Keratinocyte (primary cell): ENCODE data around the gene MYO10. TPM values are rescaled to one million over a fixed set of nuclear protein-coding genes. Genes with fewer than 3 reads are reported as not detected.

Experiments
- DNase-seq: peaks from one replicate; pipeline ENCODE4 v3.0.0-alpha.2; 2011; ENCODE audit warnings: low read depth, missing footprints, low spot score
- FAIRE-seq: peaks from 2 replicates; lab custom pipeline; 2011; peaks lifted over from hg19 to GRCh38; lab: Jason Lieb, UNC
- H2AFZ ChIP-seq: 2 replicates; pipeline ENCODE4 v1.6.0; 2012; ENCODE audit warnings: low read length, control low read depth, inconsistent platforms; ENCODE audit not compliant: control insufficient read depth
- H3K27ac ChIP-seq: 2 replicates; pipeline ENCODE4 v1.5.1; 2011; ENCODE audit warnings: low read length; ENCODE audit not compliant: control insufficient read depth, insufficient read depth
- H3K27me3 ChIP-seq: 3 replicates; pipeline ENCODE4 v1.6.0; 2011; ENCODE audit warnings: low read length; ENCODE audit not compliant: control insufficient read depth, insufficient read depth; ENCODE audit errors: extremely low read depth
- H3K36me3 ChIP-seq, 2 experiments: 2 replicates in 1 of 2; 3 replicates in 1 of 2; pipeline ENCODE4 v1.5.1; 2011; ENCODE audit warnings: low read length in 2 of 2, mild to moderate bottlenecking in 1 of 2; ENCODE audit not compliant: control insufficient read depth in 2 of 2, insufficient read depth in 2 of 2; ENCODE audit errors: extremely low read depth in 1 of 2
- H3K4me1 ChIP-seq: 3 replicates; pipeline ENCODE4 v1.5.1; 2011; ENCODE audit warnings: low read length; ENCODE audit not compliant: control insufficient read depth, insufficient read depth; ENCODE audit errors: extremely low read depth
- H3K4me2 ChIP-seq: 3 replicates; pipeline ENCODE4 v1.6.0; 2011; ENCODE audit warnings: low read depth, low read length; ENCODE audit not compliant: control insufficient read depth, insufficient read depth; ENCODE audit errors: extremely low read depth
- H3K4me3 ChIP-seq, 3 experiments: fragments of 200-600 bp in 1 of 3; sonication (generic) in 1 of 3; 2 replicates in 2 of 3; 3 replicates in 1 of 3; pipeline ENCODE4 v1.5.1; 2011 to 2016; ENCODE audit warnings: low read length in 3 of 3, mild to moderate bottlenecking in 3 of 3, control low read depth in 2 of 3, inconsistent platforms in 1 of 3, low read depth in 1 of 3, mixed read lengths in 1 of 3, mixed run types in 1 of 3, moderate library complexity in 1 of 3; ENCODE audit not compliant: control insufficient read depth in 2 of 3, insufficient read depth in 2 of 3; ENCODE audit errors: extremely low read depth in 1 of 3
- H3K79me2 ChIP-seq: 2 replicates; pipeline ENCODE4 v1.6.0; 2012; ENCODE audit warnings: low read length; ENCODE audit not compliant: control insufficient read depth, insufficient read depth
- H3K9ac ChIP-seq: 3 replicates; pipeline ENCODE4 v1.6.0; 2011; ENCODE audit warnings: low read length; ENCODE audit not compliant: control insufficient read depth, insufficient read depth; ENCODE audit errors: extremely low read depth
- H3K9me1 ChIP-seq: 3 replicates; pipeline ENCODE4 v1.6.0; 2011; ENCODE audit warnings: low read length; ENCODE audit not compliant: control insufficient read depth, insufficient read depth; ENCODE audit errors: extremely low read depth
- H3K9me3 ChIP-seq: 2 replicates; pipeline ENCODE4 v1.5.1; 2012; ENCODE audit warnings: low read depth, low read length; ENCODE audit not compliant: control insufficient read depth
- H4K20me1 ChIP-seq: 3 replicates; pipeline ENCODE4 v1.6.0; 2011; ENCODE audit warnings: low read length; ENCODE audit not compliant: control insufficient read depth, insufficient read depth; ENCODE audit errors: extremely low read depth
- EZH2 ChIP-seq: IDR thresholded peaks from one replicate; pipeline ENCODE4 v1.6.1; 2012; ENCODE audit warnings: inconsistent platforms, mild to moderate bottlenecking, low read length, moderate library complexity
- dilution Hi-C: fragments of 300-500 bp; cut with MboI; formaldehyde crosslinking; loops from one replicate; pipeline ENCODE4 v1.7.0; 2020; ENCODE audit warnings: low sequenced_read_pairs; ENCODE audit not compliant: extremely low pct_ligation_motif_present
- polyA plus RNA-seq, 5 experiments: library from polyadenylated mRNA; depleted of rRNA in 3 of 5; stranded (reverse) in 3 of 5; stranded (forward) in 1 of 5; unstranded in 1 of 5; fragments of >200 nt; gene quantifications; 1 replicate in 1 of 5; 2 replicates in 3 of 5; 3 replicates in 1 of 5; pipeline versions ENCODE4 v1.2.1 to v1.2.3, GENCODE V29; 2011 to 2012; ENCODE audit warnings: missing spikeins in 2 of 5, low read depth in 1 of 5, low replicate concordance in 1 of 5
- TF ChIP-seq, protein P1 (sequence below), 3 experiments: IDR thresholded peaks in 1 of 3; conservative IDR thresholded peaks in 1 of 3; optimal IDR thresholded peaks in 1 of 3; 2 replicates in 2 of 3; 3 replicates in 1 of 3; pipeline versions ENCODE3 to v1.5.1; 2011; ENCODE audit warnings: low read length in 3 of 3, mild to moderate bottlenecking in 3 of 3, moderate library complexity in 2 of 3, control low read depth in 1 of 3, inconsistent platforms in 1 of 3; ENCODE audit not compliant: insufficient read depth in 2 of 3; ENCODE audit errors: extremely low read depth in 1 of 3

MYO10 gene
- polyA plus RNA-seq, 1 donor (not counting 4 experiments of a cell fraction or from before 2014, with no cell fraction given), result 22.0 TPM

DNA sequence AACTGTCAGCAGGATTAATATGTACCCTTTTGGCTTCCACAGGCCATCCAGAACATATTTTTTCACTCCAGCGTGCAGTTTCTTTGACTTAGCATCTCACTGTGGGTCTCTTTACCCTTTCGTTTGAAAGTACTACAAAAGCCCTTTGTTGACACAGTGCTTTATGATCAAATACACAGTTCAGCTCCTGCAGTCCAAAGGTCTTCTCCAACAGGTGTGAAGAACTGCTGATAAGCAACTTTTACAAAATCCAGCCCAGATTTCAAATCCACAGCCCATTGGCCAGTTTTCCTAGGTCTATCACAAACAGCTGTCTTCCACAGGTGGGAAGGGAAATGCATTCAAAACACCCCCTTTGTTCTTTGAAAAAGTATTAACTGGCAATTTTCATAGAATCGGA, 54.8 kb downstream of the MYO10 start:
- no peak overlapping the region for H2AFZ ChIP-seq
- DNase-seq, result no peak
- peaks cover 98% of the 10 kb centered on the region for H3K79me2 ChIP-seq
- H3K27ac ChIP-seq, result no peak overlapping the region
- no peaks in the 10 kb centered on the region for H3K27me3 ChIP-seq
- H3K9me3 ChIP-seq, result no peaks in the 10 kb centered on the region
- no peak for FAIRE-seq
- TF ChIP-seq EZH2, result no peak
- TF ChIP-seq, protein P1, sequence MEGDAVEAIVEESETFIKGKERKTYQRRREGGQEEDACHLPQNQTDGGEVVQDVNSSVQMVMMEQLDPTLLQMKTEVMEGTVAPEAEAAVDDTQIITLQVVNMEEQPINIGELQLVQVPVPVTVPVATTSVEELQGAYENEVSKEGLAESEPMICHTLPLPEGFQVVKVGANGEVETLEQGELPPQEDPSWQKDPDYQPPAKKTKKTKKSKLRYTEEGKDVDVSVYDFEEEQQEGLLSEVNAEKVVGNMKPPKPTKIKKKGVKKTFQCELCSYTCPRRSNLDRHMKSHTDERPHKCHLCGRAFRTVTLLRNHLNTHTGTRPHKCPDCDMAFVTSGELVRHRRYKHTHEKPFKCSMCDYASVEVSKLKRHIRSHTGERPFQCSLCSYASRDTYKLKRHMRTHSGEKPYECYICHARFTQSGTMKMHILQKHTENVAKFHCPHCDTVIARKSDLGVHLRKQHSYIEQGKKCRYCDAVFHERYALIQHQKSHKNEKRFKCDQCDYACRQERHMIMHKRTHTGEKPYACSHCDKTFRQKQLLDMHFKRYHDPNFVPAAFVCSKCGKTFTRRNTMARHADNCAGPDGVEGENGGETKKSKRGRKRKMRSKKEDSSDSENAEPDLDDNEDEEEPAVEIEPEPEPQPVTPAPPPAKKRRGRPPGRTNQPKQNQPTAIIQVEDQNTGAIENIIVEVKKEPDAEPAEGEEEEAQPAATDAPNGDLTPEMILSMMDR (optimal IDR thresholded peaks at IDR 0.05 in 1 of 3, IDR thresholded peaks at IDR 0.05 in 1 of 3, conservative IDR thresholded peaks at IDR 0.05 in 1 of 3; ENCODE audit: extremely low read depth in 1 of 3, insufficient read depth in 2 of 3, low read length in 3 of 3), result no peak
- no peak overlapping the region for H3K4me2 ChIP-seq
- H3K36me3 ChIP-seq, result peaks cover 4 to 17% of the 10 kb centered on the region in 2 experiments
- peaks cover 54% of the 10 kb centered on the region for H4K20me1 ChIP-seq
- H3K4me3 ChIP-seq, result no peak overlapping the region
- H3K4me1 ChIP-seq, result peaks cover 13% of the 10 kb centered on the region
- dilution Hi-C loops, result no loop called here
- no peak overlapping the region for H3K9ac ChIP-seq
- H3K9me1 ChIP-seq, result peaks cover 13% of the 10 kb centered on the region

DNA sequence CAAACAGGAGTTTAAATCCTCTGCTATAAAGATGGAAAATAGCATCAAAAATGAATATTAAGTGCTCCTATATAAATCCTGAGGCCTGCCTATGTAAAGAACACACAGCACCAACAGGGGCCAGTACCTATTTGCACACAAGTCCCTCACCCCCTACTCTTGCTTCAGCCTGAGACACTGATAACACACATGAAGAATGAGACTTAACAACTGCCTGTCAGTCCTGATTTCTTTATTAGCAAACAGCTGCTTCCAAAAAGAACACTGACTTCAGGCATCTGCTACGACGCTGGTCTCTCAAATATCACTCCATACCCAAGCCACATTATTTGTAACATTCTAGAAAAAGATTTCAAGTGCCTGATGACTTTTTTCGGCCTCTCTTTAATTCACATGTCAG, 55.5 kb downstream of the MYO10 start:
- Histone ChIP-seq H3K4me1 (peaks cover 13% of the 10 kb centered on the region), H3K27ac (no peak overlapping the region), H4K20me1 (peaks cover 47% of the 10 kb centered on the region), H3K79me2 (peaks cover 97% of the 10 kb centered on the region), H3K4me3 (no peak overlapping the region), H3K36me3 (peaks cover 5 to 20% of the 10 kb centered on the region in 2 experiments), H3K9me1 (peaks cover 7% of the 10 kb centered on the region), H2AFZ (no peak overlapping the region), H3K9me3 (no peaks in the 10 kb centered on the region), H3K27me3 (no peaks in the 10 kb centered on the region), H3K9ac (no peak overlapping the region), H3K4me2 (no peak overlapping the region)
- dilution Hi-C loops, result no loop called here
- FAIRE-seq, result no peak
- DNase-seq, result no peak
- TF ChIP-seq, protein P1 (optimal IDR thresholded peaks at IDR 0.05 in 1 of 3, IDR thresholded peaks at IDR 0.05 in 1 of 3, conservative IDR thresholded peaks at IDR 0.05 in 1 of 3; ENCODE audit: extremely low read depth in 1 of 3, insufficient read depth in 2 of 3, low read length in 3 of 3), result no peak
- no peak for TF ChIP-seq EZH2
